Stomach (tissue), 4 donors: ENCODE results near the gene ZNF672.

ENCODE experiments used
- EP300 ChIP-seq: sonication (generic); formaldehyde crosslinking; IDR thresholded peaks from one replicate; pipeline ENCODE4 v1.6.1; 2017; ENCODE audit warnings: antibody characterized with exemption
- TF ChIP-seq, protein P1 (sequence below), 7 experiments: fragments of 450-650 bp in 4 of 7; fragments of 200-600 bp in 3 of 7; sonication (generic) in 3 of 7; IDR thresholded peaks; one replicate each; pipeline ENCODE4 v1.5.1; 2016 to 2019; ENCODE audit warnings: antibody characterized with exemption in 7 of 7, control low read depth in 2 of 7, mild to moderate bottlenecking in 1 of 7

DNA sequence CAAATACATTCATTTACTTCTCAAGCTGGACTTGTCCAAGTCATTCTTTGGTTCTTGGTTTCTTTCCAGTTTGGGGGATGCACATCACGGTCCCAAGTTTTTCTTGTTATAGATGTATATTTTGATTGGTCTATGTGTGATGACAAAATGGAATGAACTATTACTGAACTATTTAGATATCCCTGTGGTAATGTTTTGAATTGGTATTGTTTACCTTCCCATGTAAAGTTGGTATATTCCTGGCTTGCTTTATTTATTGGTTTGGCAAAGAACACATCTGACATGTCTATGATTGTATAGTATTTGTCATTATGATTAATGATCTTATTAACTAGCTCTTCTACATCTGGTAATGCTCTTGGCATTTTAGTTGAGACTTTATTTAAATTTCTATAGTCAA is 43.2 kb downstream of the ZNF672 start:
- TF ChIP-seq, protein P1, sequence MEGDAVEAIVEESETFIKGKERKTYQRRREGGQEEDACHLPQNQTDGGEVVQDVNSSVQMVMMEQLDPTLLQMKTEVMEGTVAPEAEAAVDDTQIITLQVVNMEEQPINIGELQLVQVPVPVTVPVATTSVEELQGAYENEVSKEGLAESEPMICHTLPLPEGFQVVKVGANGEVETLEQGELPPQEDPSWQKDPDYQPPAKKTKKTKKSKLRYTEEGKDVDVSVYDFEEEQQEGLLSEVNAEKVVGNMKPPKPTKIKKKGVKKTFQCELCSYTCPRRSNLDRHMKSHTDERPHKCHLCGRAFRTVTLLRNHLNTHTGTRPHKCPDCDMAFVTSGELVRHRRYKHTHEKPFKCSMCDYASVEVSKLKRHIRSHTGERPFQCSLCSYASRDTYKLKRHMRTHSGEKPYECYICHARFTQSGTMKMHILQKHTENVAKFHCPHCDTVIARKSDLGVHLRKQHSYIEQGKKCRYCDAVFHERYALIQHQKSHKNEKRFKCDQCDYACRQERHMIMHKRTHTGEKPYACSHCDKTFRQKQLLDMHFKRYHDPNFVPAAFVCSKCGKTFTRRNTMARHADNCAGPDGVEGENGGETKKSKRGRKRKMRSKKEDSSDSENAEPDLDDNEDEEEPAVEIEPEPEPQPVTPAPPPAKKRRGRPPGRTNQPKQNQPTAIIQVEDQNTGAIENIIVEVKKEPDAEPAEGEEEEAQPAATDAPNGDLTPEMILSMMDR (IDR thresholded peaks at IDR 0.05), result no peak
- TF ChIP-seq EP300, result no peak
